Neural cell (in vitro differentiated cells): ENCODE measurements around the gene FOXK2. TPM values are rescaled to one million over a fixed set of nuclear protein-coding genes. Genes with fewer than 3 reads are reported as not detected.
A peak's percentile ranks its signal among the peaks of the same experiment; 100 is the strongest.

Source experiments
- H2AFZ ChIP-seq: fragments of 200-600, 300-800 bp; sonication (generic), shearing (Covaris generic); 2 replicates; pipeline ENCODE4 v1.6.0; 2014; ENCODE audit warnings: low read depth, mild to moderate bottlenecking, antibody characterized with exemption, low read length, moderate library complexity
- H3F3A ChIP-seq: fragments of 200-600 bp; shearing (Covaris generic); 2 replicates; pipeline ENCODE4 v1.6.1; 2016; ENCODE audit warnings: mild to moderate bottlenecking, moderate library complexity, mixed read lengths, antibody characterized with exemption, low read length; ENCODE audit not compliant: insufficient read depth, poor library complexity, severe bottlenecking
- H3K27ac ChIP-seq: fragments of 200-600, 300-800 bp; sonication (generic), shearing (Covaris generic); 2 replicates; pipeline ENCODE4 v1.5.1; 2014; ENCODE audit warnings: mild to moderate bottlenecking, low read length, moderate library complexity
- H3K27me3 ChIP-seq: fragments of 300-800, 200-600 bp; sonication (generic), shearing (Covaris generic); 2 replicates; pipeline ENCODE4 v1.6.0; 2014; ENCODE audit warnings: mild to moderate bottlenecking, low read depth, low read length, moderate library complexity; ENCODE audit not compliant: insufficient read depth
- H3K36me3 ChIP-seq: fragments of 300-800, 200-600 bp; sonication (generic), shearing (Covaris generic); 2 replicates; pipeline ENCODE4 v1.5.1; 2014; ENCODE audit warnings: mild to moderate bottlenecking, antibody characterized with exemption, low read length, moderate library complexity; ENCODE audit not compliant: insufficient read depth
- H3K4me2 ChIP-seq: fragments of 300-800, 200-600 bp; sonication (generic), shearing (Covaris generic); 2 replicates; pipeline ENCODE4 v1.6.0; 2014; ENCODE audit warnings: mild to moderate bottlenecking, low read length
- H3K4me3 ChIP-seq: fragments of 300-800, 200-600 bp; sonication (generic), shearing (Covaris generic); 2 replicates; pipeline ENCODE4 v1.5.1; 2014; ENCODE audit warnings: mild to moderate bottlenecking, low read length, moderate library complexity
- H3K79me2 ChIP-seq: fragments of 200-600 bp; shearing (Covaris generic); replicated peaks from 2 replicates; pipeline ENCODE4 v1.6.0; 2014; ENCODE audit warnings: mild to moderate bottlenecking, low read length, moderate library complexity; ENCODE audit not compliant: insufficient read depth
- H3K9ac ChIP-seq: fragments of 300-800, 200-600 bp; sonication (generic), shearing (Covaris generic); 2 replicates; pipeline ENCODE4 v1.6.1; 2016; ENCODE audit warnings: mild to moderate bottlenecking, low read length, mixed read lengths
- H3K9me2 ChIP-seq: fragments of 200-600 bp; shearing (Covaris generic); 2 replicates; pipeline ENCODE4 v1.6.1; 2016; ENCODE audit warnings: mild to moderate bottlenecking, low read length, mixed read lengths; ENCODE audit not compliant: insufficient read depth
- H3K9me3 ChIP-seq: fragments of 200-600, 300-800 bp; sonication (generic), shearing (Covaris generic); 2 replicates; pipeline ENCODE4 v1.6.1; 2016; ENCODE audit warnings: mild to moderate bottlenecking, mixed run types, low read length, moderate library complexity, mixed read lengths
- H4K20me1 ChIP-seq: fragments of 200-600 bp; shearing (Covaris generic); 2 replicates; pipeline ENCODE4 v1.6.1; 2016; ENCODE audit warnings: mild to moderate bottlenecking, mixed run types; ENCODE audit not compliant: insufficient read depth
- EP300 ChIP-seq: fragments of 450-650 bp; conservative IDR thresholded peaks from 2 replicates; pipeline ENCODE4 v1.6.1; 2014; ENCODE audit warnings: antibody characterized with exemption, mild to moderate bottlenecking, moderate library complexity; ENCODE audit not compliant: poor library complexity, severe bottlenecking
- EZH2 ChIP-seq: fragments of 200-600, 300-800 bp; shearing (Covaris generic), sonication (generic); IDR thresholded peaks from 2 replicates; pipeline ENCODE4 v1.6.1; 2014; ENCODE audit warnings: antibody characterized with exemption, low read length, borderline replicate concordance, mild to moderate bottlenecking; ENCODE audit not compliant: insufficient read depth, poor library complexity, severe bottlenecking
- MXI1 ChIP-seq: fragments of 450-650 bp; conservative IDR thresholded peaks from 2 replicates; pipeline ENCODE4 v1.6.1; 2014; ENCODE audit warnings: antibody characterized with exemption, mild to moderate bottlenecking; ENCODE audit not compliant: poor library complexity, severe bottlenecking
- POLR2AphosphoS5 ChIP-seq: IDR thresholded peaks from 2 replicates; pipeline ENCODE4 v1.6.1; 2012
- RAD21 ChIP-seq: fragments of 450-650 bp; conservative IDR thresholded peaks from 2 replicates; pipeline ENCODE4 v1.6.1; 2014; ENCODE audit warnings: antibody characterized with exemption, mild to moderate bottlenecking, moderate library complexity
- SMC3 ChIP-seq: fragments of 450-650 bp; conservative IDR thresholded peaks from 2 replicates; pipeline ENCODE4 v1.6.1; 2014; ENCODE audit warnings: antibody characterized with exemption, mild to moderate bottlenecking, moderate library complexity; ENCODE audit not compliant: poor library complexity
- TAF1 ChIP-seq: IDR thresholded peaks from 2 replicates; pipeline ENCODE4 v1.6.1; 2012; ENCODE audit warnings: low read depth
- polyA plus RNA-seq: library from polyadenylated mRNA; depleted of rRNA; stranded (reverse); fragments of >200 nt; gene quantifications from 2 replicates; pipeline ENCODE4 v1.2.3, GENCODE V29; 2014
- TF ChIP-seq, protein P1 (sequence below): IDR thresholded peaks from 2 replicates; pipeline ENCODE4 v1.6.1; 2012; ENCODE audit warnings: borderline replicate concordance
- TF ChIP-seq, protein P2 (sequence below): fragments of 450-650 bp; IDR thresholded peaks from 2 replicates; pipeline ENCODE4 v1.5.1; 2014; ENCODE audit warnings: antibody characterized with exemption, mild to moderate bottlenecking, moderate library complexity; ENCODE audit not compliant: poor library complexity, severe bottlenecking

The FOXK2 gene
- polyA plus RNA-seq, 1 donor from 2014 or later, result 24.4 TPM

DNA sequence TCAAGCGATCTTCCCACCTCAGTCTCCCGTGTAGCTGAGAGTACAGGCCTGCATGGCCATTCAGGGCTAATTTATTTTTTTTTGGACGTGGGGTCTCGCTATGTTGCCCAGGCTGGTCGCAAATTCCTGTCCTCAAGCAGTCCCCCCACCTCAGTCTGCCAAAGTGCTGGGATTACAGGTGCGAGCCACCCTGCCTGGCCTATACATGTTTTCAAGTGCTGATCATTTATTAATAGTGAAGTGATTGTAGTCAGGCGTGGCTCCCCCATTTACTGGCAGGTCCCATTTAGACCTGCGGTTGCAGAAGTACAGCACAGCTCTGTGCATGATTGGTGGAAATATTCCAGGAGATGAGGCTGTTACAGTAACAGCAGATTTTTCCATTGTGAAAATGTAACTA is 8.4 kb downstream of the FOXK2 start:
- Histone ChIP-seq H3K9ac (no peak overlapping the region), H4K20me1 (peaks cover 15% of the 10 kb centered on the region), H3K27me3 (no peaks in the 10 kb centered on the region), H3F3A (no peaks in the 10 kb centered on the region), H3K4me2 (no peak overlapping the region), H3K36me3 (no peaks in the 10 kb centered on the region), H3K4me3 (no peak overlapping the region), H3K9me2 (no peaks in the 10 kb centered on the region), H3K79me2 (peaks cover 86% of the 10 kb centered on the region), H3K27ac (no peak overlapping the region), H3K9me3 (no peaks in the 10 kb centered on the region), H2AFZ (no peak overlapping the region)
- TF ChIP-seq RAD21, result no peak
- no peak for TF ChIP-seq TAF1
- TF ChIP-seq MXI1, result no peak
- TF ChIP-seq SMC3, result no peak
- TF ChIP-seq POLR2AphosphoS5, result no peak
- no peak for TF ChIP-seq EZH2
- TF ChIP-seq EP300, result no peak
- TF ChIP-seq, protein P1, sequence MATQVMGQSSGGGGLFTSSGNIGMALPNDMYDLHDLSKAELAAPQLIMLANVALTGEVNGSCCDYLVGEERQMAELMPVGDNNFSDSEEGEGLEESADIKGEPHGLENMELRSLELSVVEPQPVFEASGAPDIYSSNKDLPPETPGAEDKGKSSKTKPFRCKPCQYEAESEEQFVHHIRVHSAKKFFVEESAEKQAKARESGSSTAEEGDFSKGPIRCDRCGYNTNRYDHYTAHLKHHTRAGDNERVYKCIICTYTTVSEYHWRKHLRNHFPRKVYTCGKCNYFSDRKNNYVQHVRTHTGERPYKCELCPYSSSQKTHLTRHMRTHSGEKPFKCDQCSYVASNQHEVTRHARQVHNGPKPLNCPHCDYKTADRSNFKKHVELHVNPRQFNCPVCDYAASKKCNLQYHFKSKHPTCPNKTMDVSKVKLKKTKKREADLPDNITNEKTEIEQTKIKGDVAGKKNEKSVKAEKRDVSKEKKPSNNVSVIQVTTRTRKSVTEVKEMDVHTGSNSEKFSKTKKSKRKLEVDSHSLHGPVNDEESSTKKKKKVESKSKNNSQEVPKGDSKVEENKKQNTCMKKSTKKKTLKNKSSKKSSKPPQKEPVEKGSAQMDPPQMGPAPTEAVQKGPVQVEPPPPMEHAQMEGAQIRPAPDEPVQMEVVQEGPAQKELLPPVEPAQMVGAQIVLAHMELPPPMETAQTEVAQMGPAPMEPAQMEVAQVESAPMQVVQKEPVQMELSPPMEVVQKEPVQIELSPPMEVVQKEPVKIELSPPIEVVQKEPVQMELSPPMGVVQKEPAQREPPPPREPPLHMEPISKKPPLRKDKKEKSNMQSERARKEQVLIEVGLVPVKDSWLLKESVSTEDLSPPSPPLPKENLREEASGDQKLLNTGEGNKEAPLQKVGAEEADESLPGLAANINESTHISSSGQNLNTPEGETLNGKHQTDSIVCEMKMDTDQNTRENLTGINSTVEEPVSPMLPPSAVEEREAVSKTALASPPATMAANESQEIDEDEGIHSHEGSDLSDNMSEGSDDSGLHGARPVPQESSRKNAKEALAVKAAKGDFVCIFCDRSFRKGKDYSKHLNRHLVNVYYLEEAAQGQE, result no peak
- TF ChIP-seq, protein P2, sequence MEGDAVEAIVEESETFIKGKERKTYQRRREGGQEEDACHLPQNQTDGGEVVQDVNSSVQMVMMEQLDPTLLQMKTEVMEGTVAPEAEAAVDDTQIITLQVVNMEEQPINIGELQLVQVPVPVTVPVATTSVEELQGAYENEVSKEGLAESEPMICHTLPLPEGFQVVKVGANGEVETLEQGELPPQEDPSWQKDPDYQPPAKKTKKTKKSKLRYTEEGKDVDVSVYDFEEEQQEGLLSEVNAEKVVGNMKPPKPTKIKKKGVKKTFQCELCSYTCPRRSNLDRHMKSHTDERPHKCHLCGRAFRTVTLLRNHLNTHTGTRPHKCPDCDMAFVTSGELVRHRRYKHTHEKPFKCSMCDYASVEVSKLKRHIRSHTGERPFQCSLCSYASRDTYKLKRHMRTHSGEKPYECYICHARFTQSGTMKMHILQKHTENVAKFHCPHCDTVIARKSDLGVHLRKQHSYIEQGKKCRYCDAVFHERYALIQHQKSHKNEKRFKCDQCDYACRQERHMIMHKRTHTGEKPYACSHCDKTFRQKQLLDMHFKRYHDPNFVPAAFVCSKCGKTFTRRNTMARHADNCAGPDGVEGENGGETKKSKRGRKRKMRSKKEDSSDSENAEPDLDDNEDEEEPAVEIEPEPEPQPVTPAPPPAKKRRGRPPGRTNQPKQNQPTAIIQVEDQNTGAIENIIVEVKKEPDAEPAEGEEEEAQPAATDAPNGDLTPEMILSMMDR, result no peak

DNA sequence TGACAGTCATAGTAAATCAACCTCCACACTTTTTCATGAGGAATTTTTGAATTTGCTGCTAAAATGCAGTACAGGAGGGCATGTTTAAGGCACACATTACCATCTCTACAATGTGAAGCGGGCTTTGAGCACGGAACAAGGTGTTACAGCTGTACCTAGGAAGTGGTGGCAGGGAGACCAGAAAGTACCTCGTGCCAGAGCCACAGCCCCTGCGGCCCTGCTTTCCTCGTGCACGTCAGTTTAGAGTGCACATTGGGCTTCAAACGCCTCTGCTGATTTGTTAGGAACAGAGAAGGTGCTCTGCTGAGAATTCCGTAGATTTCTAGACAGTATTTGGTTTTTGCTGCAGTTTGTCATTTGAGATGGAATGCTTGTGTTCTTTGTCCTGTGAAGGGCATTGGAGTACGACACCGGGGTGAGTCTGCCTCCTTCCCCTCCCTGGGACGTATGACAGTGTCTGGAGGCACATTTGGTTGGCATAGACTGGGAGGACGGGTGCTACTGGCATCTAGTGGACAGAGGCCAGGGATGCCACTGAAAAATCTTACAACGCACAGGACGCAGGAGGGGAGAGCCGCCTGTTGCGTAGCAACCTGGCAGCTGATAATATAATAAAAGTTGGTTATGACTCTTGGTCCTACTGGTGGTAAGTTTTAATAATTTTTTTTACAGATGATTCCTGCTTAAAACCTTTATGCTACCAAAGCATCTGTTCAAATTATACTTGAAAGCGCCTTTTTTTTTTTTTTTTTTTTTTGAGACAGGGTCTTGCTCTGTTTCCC is 9.1 kb downstream of the FOXK2 start:
- peaks cover 15% of the 10 kb centered on the region for H4K20me1 ChIP-seq
- H3K9ac ChIP-seq, result no peak overlapping the region
- H3K27ac ChIP-seq, result no peak overlapping the region
- no peaks in the 10 kb centered on the region for H3K36me3 ChIP-seq
- H2AFZ ChIP-seq, result no peak overlapping the region
- H3K9me3 ChIP-seq, result no peaks in the 10 kb centered on the region
- H3K4me3 ChIP-seq, result no peak overlapping the region
- no peaks in the 10 kb centered on the region for H3K27me3 ChIP-seq
- no peak overlapping the region for H3K4me2 ChIP-seq
- H3K79me2 ChIP-seq, result peaks cover 84% of the 10 kb centered on the region
- H3F3A ChIP-seq, result no peaks in the 10 kb centered on the region
- TF ChIP-seq, protein P2, result peak; percentile 24
- TF ChIP-seq, protein P1, result no peak
- H3K9me2 ChIP-seq, result no peaks in the 10 kb centered on the region
